Measurements from ENCODE around the gene HNRNPC. TPM values are rescaled to one million over a fixed set of nuclear protein-coding genes. Genes with fewer than 3 reads are reported as not detected.

HNRNPC gene
- total and polyA plus RNA-seq, 9 of the 15 experiments (the other 6 are each of a cell fraction or from before 2014, with no cell fraction given) = 679 to 1,557 (median 1,191) TPM

DNA sequence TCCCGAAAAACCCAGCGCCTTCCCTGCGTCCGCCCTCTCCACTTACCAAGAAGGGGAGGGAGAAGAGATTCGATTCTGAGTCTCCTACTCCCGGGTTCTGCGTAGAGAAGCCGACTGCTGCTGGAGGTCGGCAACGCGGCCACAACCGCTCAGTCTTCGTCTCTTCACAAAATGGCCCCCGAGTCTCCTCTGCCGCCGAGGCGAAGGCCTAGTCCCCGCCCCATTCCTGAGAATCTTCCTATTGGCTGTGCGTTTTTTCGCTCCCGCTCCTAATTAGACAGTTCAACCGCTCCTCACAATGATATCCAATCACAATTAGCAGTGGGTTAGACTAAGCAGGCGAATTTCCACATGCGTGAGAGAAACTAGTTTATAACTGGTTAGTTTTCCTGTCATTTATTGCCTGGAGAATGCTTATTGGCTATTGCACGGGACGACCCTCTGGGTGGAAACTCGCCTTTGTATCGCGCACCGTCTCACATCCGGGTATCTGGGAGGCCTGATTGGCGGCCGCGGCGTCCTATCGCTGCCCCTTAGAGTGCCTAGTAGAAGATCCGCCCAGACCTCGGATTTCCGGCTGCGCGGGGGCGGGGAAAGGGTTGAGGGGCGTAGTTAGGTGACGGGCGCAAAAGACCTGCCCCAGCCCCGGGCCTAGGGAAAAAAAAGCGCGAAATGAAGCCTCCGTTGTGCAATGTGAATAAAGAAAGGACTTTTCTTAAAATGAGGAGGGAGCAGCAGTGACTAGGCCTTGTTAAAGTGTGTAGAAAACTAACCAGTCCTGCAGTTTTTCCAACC, at the start of gene HNRNPC (continued):
- TF ChIP-seq TAF9B (IDR thresholded peaks at IDR 0.05; ENCODE audit: partially characterized antibody) (peak; percentile 93), U2AF1 (optimal IDR thresholded peaks at IDR 0.05; ENCODE audit: low read depth, low read length) (no peak), NFYB (IDR thresholded peaks at IDR 0.05; ENCODE audit: extremely low read depth, insufficient read length) (peak; percentile 95), GATA2 (CRISPR knock-in tag; IDR thresholded peaks at IDR 0.05) (no peak), U2AF2 (optimal IDR thresholded peaks at IDR 0.05; ENCODE audit: low read depth, low read length) (no peak), PHF21A (IDR thresholded peaks at IDR 0.05; ENCODE audit: borderline replicate concordance, low read depth) (no peak), CEBPG (CRISPR knock-in tag; IDR thresholded peaks at IDR 0.05) (peak; percentile 69), CEBPG (tag; conservative IDR thresholded peaks at IDR 0.05 in 1 of 2, IDR thresholded peaks at IDR 0.05 in 1 of 2) (peak; percentile 68 to 75; a peak in 3 of 4 replicates), ZNF644 (tag; IDR thresholded peaks at IDR 0.05; ENCODE audit: low read depth) (no peak), RFX1 (IDR thresholded peaks at IDR 0.05) (peak; percentile 40), TCF3 (CRISPR knock-in tag; IDR thresholded peaks at IDR 0.05) (no peak), FOXM1 (IDR thresholded peaks at IDR 0.05; ENCODE audit: low read depth) (peak; percentile 51; the same call in 1 of the 2 replicates), FOXM1 (CRISPR knock-in tag; IDR thresholded peaks at IDR 0.05; ENCODE audit: low read depth) (no peak), ARID1B (IDR thresholded peaks at IDR 0.05) (no peak), SP1 (CRISPR knock-in tag; IDR thresholded peaks at IDR 0.05) (peak; percentile 67; the same call in 1 of the 2 replicates), FOXK2 (conservative IDR thresholded peaks at IDR 0.05 in 1 of 2, IDR thresholded peaks at IDR 0.05 in 1 of 2; ENCODE audit: low read depth in 2 of 2) (peak in 1 of 2 experiments; percentile 51; a peak in 2 of 4 replicates), RAD21 (CRISPR knock-in tag; conservative IDR thresholded peaks at IDR 0.05 in 1 of 2, IDR thresholded peaks at IDR 0.05 in 1 of 2) (no peak)
- TF ChIP-seq, protein P1, sequence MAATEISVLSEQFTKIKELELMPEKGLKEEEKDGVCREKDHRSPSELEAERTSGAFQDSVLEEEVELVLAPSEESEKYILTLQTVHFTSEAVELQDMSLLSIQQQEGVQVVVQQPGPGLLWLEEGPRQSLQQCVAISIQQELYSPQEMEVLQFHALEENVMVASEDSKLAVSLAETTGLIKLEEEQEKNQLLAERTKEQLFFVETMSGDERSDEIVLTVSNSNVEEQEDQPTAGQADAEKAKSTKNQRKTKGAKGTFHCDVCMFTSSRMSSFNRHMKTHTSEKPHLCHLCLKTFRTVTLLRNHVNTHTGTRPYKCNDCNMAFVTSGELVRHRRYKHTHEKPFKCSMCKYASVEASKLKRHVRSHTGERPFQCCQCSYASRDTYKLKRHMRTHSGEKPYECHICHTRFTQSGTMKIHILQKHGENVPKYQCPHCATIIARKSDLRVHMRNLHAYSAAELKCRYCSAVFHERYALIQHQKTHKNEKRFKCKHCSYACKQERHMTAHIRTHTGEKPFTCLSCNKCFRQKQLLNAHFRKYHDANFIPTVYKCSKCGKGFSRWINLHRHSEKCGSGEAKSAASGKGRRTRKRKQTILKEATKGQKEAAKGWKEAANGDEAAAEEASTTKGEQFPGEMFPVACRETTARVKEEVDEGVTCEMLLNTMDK (IDR thresholded peaks at IDR 0.05; ENCODE audit: borderline replicate concordance, insufficient read depth, low read depth, low read length, poor library complexity, severe bottlenecking) = no peak
- TF ChIP-seq, protein P2, sequence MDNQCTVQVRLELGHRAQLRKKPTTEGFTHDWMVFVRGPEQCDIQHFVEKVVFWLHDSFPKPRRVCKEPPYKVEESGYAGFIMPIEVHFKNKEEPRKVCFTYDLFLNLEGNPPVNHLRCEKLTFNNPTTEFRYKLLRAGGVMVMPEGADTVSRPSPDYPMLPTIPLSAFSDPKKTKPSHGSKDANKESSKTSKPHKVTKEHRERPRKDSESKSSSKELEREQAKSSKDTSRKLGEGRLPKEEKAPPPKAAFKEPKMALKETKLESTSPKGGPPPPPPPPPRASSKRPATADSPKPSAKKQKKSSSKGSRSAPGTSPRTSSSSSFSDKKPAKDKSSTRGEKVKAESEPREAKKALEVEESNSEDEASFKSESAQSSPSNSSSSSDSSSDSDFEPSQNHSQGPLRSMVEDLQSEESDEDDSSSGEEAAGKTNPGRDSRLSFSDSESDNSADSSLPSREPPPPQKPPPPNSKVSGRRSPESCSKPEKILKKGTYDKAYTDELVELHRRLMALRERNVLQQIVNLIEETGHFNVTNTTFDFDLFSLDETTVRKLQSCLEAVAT (IDR thresholded peaks at IDR 0.05) = peak; percentile 93 to 99
- TF ChIP-seq, protein P3, sequence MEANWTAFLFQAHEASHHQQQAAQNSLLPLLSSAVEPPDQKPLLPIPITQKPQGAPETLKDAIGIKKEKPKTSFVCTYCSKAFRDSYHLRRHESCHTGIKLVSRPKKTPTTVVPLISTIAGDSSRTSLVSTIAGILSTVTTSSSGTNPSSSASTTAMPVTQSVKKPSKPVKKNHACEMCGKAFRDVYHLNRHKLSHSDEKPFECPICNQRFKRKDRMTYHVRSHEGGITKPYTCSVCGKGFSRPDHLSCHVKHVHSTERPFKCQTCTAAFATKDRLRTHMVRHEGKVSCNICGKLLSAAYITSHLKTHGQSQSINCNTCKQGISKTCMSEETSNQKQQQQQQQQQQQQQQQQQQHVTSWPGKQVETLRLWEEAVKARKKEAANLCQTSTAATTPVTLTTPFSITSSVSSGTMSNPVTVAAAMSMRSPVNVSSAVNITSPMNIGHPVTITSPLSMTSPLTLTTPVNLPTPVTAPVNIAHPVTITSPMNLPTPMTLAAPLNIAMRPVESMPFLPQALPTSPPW (CRISPR knock-in tag; IDR thresholded peaks at IDR 0.05) = peak; percentile 65
- TF ChIP-seq, protein P4, sequence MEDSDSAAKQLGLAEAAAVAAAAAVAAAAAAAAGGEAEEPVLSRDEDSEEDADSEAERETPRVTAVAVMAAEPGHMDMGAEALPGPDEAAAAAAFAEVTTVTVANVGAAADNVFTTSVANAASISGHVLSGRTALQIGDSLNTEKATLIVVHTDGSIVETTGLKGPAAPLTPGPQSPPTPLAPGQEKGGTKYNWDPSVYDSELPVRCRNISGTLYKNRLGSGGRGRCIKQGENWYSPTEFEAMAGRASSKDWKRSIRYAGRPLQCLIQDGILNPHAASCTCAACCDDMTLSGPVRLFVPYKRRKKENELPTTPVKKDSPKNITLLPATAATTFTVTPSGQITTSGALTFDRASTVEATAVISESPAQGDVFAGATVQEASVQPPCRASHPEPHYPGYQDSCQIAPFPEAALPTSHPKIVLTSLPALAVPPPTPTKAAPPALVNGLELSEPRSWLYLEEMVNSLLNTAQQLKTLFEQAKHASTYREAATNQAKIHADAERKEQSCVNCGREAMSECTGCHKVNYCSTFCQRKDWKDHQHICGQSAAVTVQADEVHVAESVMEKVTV (CRISPR knock-in tag; IDR thresholded peaks at IDR 0.05) = no peak
